Immature natural killer cell (primary cell): Measurements from ENCODE around the gene ATG4D. TPM values are rescaled to one million over a fixed set of nuclear protein-coding genes. Genes with fewer than 3 reads are reported as not detected.
A peak's percentile ranks its signal among the peaks of the same experiment; 100 is the strongest.
"Not testable (repeated sequence)": the region's sequence is repeated elsewhere in the genome, so short reads cannot be mapped to it uniquely, and the experiment has no call there.

Experiments used
- DNase-seq, 3 donors: peaks; one replicate each; pipeline ENCODE4 v3.0.0; 2022; ENCODE audit warnings: mixed read lengths in 1 of 3
- H3K27ac Mint-ChIP-seq, 6 donors: one replicate each; pipeline ENCODE4 v1.8.0; 2020; ENCODE audit warnings: mixed read lengths in 6 of 6, mild to moderate bottlenecking in 5 of 6, inconsistent platforms in 4 of 6, moderate library complexity in 3 of 6
- H3K27me3 Mint-ChIP-seq, 3 donors: one replicate each; pipeline ENCODE4 v1.8.0; 2020 to 2021; ENCODE audit warnings: low read depth in 3 of 3, mild to moderate bottlenecking in 3 of 3, mixed read lengths in 3 of 3, moderate library complexity in 3 of 3, inconsistent platforms in 1 of 3
- H3K36me3 Mint-ChIP-seq, 3 donors: one replicate each; pipeline ENCODE4 v1.8.0; 2020; ENCODE audit warnings: mixed read lengths in 3 of 3, inconsistent platforms in 2 of 3, mild to moderate bottlenecking in 2 of 3
- H3K4me1 Mint-ChIP-seq, 2 donors: one replicate each; pipeline ENCODE4 v1.8.0; 2020; ENCODE audit warnings: inconsistent platforms in 2 of 2, mild to moderate bottlenecking in 2 of 2, mixed read lengths in 2 of 2, moderate library complexity in 1 of 2
- H3K4me3 Mint-ChIP-seq, 5 donors: one replicate each; pipeline ENCODE4 v1.8.0; 2020; ENCODE audit warnings: mild to moderate bottlenecking in 5 of 5, mixed read lengths in 5 of 5, inconsistent platforms in 3 of 5, moderate library complexity in 3 of 5
- H3K9me3 Mint-ChIP-seq, 6 donors: one replicate each; pipeline ENCODE4 v1.8.0; 2020; ENCODE audit warnings: mild to moderate bottlenecking in 6 of 6, mixed read lengths in 6 of 6, inconsistent platforms in 4 of 6, moderate library complexity in 3 of 6
- polyA plus RNA-seq, 3 donors: library from polyadenylated mRNA; unstranded; fragments of 300-500 nt; fragmentation: Illumina TruSeq; gene quantifications; one replicate each; pipeline ENCODE4 v1.2.3, GENCODE V29; 2021

Gene ATG4D
- polyA plus RNA-seq, 3 donors from 2014 or later: 13.9 to 42.1 (median 16.1) TPM

DNA sequence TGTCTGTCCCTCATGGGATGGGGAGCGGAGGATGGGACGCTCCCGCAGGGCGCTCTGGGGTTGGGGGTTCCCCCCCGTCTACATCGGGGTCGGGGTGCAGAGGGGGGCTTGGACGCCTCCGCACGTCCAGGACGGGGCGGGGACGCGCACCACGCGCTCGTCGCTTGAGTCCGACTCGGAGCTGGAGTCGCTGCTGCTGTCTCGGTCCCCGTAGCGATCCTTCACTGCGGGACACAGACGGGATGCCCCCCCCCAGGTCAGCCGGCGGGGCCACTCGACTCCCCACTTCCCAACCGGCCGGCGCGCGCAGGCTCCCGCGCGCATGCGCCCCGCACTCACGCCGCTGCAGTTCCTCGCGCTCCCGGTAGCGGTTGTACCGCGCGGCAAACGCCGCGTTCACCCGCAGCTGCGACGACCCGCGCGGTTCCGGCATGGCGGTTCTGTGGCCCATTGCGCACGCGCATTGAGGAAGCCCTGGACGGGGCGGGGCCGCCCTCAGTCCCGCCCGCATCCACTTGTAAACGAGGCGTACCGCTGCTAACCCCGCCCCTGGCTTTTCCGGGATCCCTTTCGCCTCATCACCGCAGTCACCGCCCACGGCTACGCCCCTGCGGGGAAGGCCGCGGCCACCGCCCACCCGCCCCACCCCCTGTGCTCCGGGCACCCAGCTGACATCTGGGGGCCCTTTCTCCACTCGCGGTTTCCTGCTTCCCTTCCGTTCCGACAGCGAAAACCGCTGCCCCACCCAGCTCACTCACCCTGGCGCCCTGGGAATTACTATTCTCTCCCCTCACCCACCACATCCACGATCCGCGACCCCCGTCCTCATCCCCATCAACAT is 22.1 kb downstream of the ATG4D start, which contains the start of gene KRI1:
Gene KRI1, minus strand, starts transcription at position 444 of the 841 bp plus-strand sequence. Its CDS starts 11 bp downstream, at position 433.
- Mint-ChIP-seq H3K36me3 (peaks cover 0 to 13% (median 0%) of the 10 kb centered on the region in 3 donors), H3K4me3 (peak within 1 kb of the TSS; percentile 90 to 100 (median 94))

DNA sequence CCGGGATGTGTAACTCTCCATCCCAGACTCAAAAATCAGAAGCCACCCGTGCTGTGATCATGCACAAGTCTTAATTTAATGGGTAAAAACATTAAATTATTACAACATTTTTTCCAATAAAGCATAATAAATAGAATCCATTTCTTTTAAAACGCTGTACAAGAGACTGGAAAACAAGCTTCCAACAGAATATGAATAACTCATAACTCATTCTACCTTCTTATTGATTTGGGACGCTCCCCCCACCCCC is 22.6 kb downstream of the ATG4D start:
- Mint-ChIP-seq H3K4me3 (peak overlapping the region; percentile 90 to 100 (median 94)), H3K9me3 (no peaks in the 10 kb centered on the region), H3K36me3 (peaks cover 0 to 11% (median 0%) of the 10 kb centered on the region in 3 donors), H3K27ac (peak overlapping the region; percentile 96 to 98 (median 98)), H3K27me3 (peaks cover 21 to 37% (median 24%) of the 10 kb centered on the region in 3 donors), H3K4me1 (peaks cover 42 to 46% of the 10 kb centered on the region in 2 donors)
- no peak for DNase-seq

More for the DNA sequence above, 22.1 kb downstream of the ATG4D start, which contains the start of gene KRI1:
- DNase-seq: peak; percentile 99
- peaks cover 21 to 37% (median 24%) of the 10 kb centered on the region in 3 donors for H3K27me3 Mint-ChIP-seq
- peak within 1 kb of the TSS; percentile 96 to 99 (median 98) for H3K27ac Mint-ChIP-seq
- H3K4me1 Mint-ChIP-seq: peaks cover 46% of the 10 kb centered on the region in 2 donors
- H3K9me3 Mint-ChIP-seq: no peaks in the 10 kb centered on the region

DNA sequence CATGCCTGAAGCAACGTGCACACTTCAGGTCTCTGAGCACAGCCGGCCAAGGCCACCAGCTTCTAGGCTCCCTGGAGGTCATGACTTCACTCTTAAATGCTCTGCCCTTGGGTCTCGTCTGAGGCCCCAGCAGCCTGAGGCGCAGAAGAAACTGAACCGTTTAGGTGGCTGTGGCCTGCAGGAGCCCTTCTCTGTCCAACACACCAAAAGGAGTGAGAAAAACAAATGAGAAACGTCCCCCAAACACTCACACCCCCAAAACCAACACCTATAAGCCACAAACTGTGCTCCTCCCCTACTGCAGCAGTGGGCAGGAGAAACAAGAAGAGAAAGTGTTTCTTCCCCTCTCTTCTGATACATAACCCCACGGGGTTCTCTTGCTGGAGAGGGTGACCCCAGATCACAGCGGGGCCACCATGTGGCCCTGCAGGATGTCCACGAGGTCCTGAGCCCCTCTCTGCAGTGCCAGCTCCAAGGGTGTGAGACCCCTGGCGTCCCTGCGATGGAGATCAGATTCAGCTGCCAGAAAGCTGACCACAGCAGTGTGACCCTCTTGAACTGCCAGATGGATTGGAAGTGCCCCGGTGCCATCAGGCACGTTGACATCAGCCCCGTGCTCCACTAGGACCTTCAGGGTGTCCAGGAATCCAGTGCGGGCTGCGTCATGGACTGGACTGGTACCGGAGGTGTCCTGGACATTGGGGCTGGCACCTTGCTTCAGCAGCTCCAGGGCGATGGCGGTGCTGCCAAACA is 23.1 kb downstream of the ATG4D start:
- Mint-ChIP-seq H3K4me3 (peak overlapping the region; percentile 90 to 100 (median 94)), H3K4me1 (peaks cover 37 to 46% of the 10 kb centered on the region in 2 donors), H3K36me3 (peaks cover 0 to 7% (median 0%) of the 10 kb centered on the region in 3 donors), H3K27ac (peak overlapping the region; percentile 96 to 98 (median 98)), H3K27me3 (peaks cover 22 to 37% (median 24%) of the 10 kb centered on the region in 3 donors), H3K9me3 (no peaks in the 10 kb centered on the region)
- peak; percentile 95 to 96 (median 95) for DNase-seq

DNA sequence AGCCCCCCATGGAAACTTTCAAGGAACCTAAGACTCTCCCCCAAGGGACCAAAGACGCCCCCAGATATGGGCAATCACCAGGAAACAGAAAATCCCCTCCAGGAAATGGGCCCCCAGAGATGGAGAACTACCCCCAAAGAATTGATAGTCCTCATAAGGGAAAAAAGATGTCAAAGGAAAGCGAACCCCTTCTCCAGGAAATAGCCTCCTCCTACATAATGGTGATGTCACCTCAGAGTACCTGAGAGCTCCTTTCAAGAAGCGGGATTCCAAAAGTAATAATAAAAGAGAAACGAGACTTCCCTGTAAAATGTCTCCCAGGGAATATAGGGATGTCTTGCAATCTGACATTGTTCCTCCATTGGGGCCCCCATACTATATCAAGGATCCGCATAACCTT is 24.0 kb downstream of the ATG4D start:
- peaks cover 27 to 43% (median 28%) of the 10 kb centered on the region in 3 donors for H3K27me3 Mint-ChIP-seq

DNA sequence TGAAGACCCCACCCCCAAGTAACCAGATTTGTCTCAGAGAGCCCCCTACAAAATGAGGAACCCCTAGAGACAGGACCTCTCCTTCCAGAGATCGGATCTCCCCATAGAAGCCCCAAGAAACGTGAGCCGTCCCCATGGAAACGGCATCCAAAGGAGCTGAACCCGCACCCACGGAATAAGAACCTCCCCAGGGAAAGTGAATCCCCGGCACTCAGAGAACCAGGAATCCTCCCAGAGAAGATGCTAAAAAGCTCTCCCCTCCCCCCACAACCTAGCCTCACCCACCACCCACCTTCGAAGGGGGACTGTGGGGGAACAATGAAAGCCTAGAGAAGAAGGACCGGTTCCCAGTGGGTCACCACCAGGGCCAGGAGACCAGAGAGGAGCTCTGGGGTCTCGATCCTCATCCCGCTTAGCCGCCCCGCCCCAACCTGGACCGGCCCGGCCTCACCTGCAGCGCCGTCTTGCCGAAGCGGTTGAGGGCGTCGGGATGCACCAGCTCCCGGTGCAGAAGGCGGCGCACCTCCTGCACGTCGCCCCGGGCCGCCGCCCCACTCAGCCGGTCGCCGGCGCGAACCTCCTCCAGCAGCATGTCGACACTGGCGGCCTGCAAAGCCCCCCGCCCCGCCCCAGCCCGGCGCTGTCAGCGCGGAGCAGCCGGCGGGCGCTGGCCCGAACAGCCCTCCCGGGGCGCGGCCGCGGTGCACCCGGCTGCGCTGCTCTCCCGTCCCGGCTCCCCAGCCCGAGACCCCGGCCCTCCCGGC is 24.5 kb downstream of the ATG4D start:
- Mint-ChIP-seq H3K36me3 (peaks cover 0 to 7% (median 0%) of the 10 kb centered on the region in 3 donors), H3K4me3 (peak overlapping the region; percentile 90 to 100 (median 94)), H3K27ac (peak overlapping the region; percentile 96 to 98 (median 98)), H3K27me3 (peaks cover 27 to 41% (median 28%) of the 10 kb centered on the region in 3 donors), H3K4me1 (peaks cover 44 to 54% of the 10 kb centered on the region in 2 donors), H3K9me3 (no peaks in the 10 kb centered on the region)
- DNase-seq: peak in 1 of 3 donors; percentile 15

More for the DNA sequence above, 24.0 kb downstream of the ATG4D start:
- Mint-ChIP-seq H3K9me3 (no peaks in the 10 kb centered on the region), H3K4me3 (peak overlapping the region; percentile 90 to 100 (median 94)), H3K27ac (peak overlapping the region; percentile 96 to 98 (median 98)), H3K4me1 (peaks cover 44 to 54% of the 10 kb centered on the region in 2 donors), H3K36me3 (peaks cover 0 to 7% (median 0%) of the 10 kb centered on the region in 3 donors)
- DNase-seq: peak in 1 of 3 donors; percentile 10

DNA sequence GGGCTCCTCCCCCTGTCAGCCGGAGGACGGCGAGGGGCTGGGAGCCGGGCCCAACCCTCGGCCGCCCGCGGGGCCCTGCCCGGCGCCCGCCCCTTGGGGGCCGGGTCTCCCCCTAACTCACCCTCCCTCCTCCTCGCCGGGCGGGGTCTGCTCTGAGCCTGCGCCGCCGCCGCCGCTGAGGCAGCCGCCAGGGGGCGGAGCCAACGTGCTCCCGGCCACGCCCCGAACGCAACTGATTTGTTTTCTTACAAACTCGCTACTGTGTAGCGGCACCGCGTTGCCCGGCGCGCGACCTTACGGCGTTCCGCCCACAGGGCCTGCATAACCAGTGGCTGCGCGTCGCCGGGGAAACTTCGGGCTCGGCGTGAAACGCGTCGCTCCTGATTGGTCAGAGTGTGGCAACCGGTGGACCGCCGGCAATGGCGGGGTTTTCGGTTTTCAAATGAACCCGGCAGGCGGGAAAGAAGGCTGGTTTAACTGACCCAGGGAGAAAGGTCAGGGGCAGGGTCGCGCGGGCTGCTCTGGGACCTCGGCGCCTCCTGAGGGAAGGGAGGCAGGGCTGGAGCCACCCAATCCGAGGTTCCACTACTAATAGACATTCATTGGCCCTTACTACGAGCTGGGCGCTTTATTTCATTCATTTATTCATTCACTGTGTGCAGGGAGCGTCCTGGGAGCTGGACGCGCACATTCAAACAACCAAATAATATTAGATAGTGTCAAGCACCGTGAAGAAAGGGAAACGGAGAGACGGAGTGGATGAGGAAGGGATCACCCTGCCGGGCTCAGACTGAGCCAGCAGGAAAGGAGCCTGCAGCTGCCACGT is 25.3 kb downstream of the ATG4D start, which contains the start of gene CDKN2D:
Gene CDKN2D, minus strand, starts transcription at position 154 of the 826 bp plus-strand sequence. CDS start 326 bp downstream, outside the sequence.
- H3K27ac Mint-ChIP-seq: peak within 1 kb of the TSS; percentile 96 to 98 (median 98)
- peaks cover 27 to 41% (median 28%) of the 10 kb centered on the region in 3 donors for H3K27me3 Mint-ChIP-seq
- peak; percentile 100 for DNase-seq
- peaks cover 0 to 7% (median 0%) of the 10 kb centered on the region in 3 donors for H3K36me3 Mint-ChIP-seq
- peak within 1 kb of the TSS; percentile 90 to 100 (median 94) for H3K4me3 Mint-ChIP-seq
- H3K9me3 Mint-ChIP-seq: no peaks in the 10 kb centered on the region
- H3K4me1 Mint-ChIP-seq: peaks cover 44 to 54% of the 10 kb centered on the region in 2 donors

DNA sequence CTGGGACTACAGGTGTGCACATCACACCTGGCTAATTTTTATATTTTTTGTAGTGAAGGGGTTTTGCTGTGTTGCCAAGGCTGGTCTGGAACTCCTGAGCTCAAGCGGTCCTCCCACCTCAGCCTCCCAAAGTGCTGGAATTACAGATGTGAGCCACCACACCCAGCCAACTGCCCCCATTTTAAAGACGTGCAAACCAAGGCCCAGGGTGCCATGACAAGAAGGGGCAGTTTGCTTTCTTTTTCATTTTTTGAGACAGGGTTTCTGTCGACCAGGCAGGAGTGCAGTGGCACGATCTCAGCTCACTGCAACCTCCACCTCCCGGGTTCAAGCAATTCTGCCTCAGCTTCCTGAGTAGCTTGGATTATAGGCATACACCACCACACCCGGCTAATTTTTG is 30.1 kb downstream of the ATG4D start:
- DNase-seq, H3K4me3 Mint-ChIP-seq, H3K36me3 Mint-ChIP-seq, H3K27ac Mint-ChIP-seq, H3K9me3 Mint-ChIP-seq, H3K27me3 Mint-ChIP-seq: not testable (repeated sequence)
- peaks cover 14 to 16% of the 10 kb centered on the region in 2 donors for H3K4me1 Mint-ChIP-seq

DNA sequence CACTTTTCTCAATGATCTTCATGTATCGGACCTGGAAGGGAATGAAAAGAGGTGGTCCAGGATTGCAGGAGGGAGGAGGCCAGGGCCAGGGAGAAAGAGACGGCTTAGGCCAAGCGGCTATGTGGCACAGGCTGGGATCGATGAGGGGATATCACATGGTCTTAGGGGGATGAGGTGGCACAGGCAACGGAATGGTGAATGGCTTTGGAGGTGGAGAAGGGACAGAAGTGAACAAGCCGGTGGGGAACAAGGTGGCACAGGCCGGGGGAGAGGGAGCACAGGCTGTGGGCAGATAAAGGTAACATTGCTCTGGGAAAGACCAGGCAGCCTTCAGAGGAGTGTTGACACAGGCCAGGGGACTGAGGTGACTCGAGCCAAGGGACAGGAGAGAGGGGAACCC is 30.8 kb downstream of the ATG4D start:
- H3K9me3 Mint-ChIP-seq: no peaks in the 10 kb centered on the region
- H3K27me3 Mint-ChIP-seq: peaks cover 4 to 8% (median 7%) of the 10 kb centered on the region in 3 donors
- no peak overlapping the region for H3K27ac Mint-ChIP-seq
- peaks cover 8 to 9% of the 10 kb centered on the region in 2 donors for H3K4me1 Mint-ChIP-seq
- no peak overlapping the region for H3K4me3 Mint-ChIP-seq
- DNase-seq: no peak
- no peaks in the 10 kb centered on the region for H3K36me3 Mint-ChIP-seq

DNA sequence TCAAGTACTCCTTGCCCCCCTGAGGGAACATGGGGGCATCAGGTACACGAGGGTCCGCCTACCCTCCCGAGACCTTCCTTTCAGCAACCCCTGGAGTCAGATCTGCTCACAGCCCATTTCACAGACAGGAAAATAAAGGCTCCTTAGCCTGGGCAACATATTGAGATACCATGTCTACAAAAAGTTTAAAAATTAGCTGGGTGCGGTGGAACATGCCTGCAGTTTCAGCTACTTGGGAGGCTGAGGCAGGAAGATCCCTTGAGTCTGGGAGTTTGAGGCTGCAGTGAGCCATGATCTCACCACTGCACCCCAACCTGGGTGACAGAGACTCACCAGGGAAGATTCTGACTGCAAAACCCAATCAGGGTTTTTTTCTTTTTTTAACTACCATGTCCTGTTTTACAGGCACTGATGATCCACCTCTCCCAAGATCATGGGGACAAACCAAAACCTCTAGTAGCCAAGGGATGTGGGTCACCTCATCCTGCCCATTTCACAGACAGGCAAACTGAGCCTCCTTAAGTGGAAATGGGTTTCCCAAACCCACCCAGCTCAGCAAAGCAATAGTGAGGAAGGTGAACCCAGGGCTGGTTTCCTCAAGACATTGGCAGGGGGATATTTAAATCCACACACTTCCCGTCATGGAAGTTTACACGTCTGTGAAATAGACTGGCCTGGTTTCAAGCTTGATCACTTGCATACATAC is 31.5 kb downstream of the ATG4D start:
- Mint-ChIP-seq H3K27me3 (peaks cover 4 to 8% (median 7%) of the 10 kb centered on the region in 3 donors), H3K9me3 (no peaks in the 10 kb centered on the region), H3K27ac (no peak overlapping the region), H3K4me3 (no peak overlapping the region), H3K4me1 (peaks cover 7 to 8% of the 10 kb centered on the region in 2 donors), H3K36me3 (no peaks in the 10 kb centered on the region)
- DNase-seq: no peak

DNA sequence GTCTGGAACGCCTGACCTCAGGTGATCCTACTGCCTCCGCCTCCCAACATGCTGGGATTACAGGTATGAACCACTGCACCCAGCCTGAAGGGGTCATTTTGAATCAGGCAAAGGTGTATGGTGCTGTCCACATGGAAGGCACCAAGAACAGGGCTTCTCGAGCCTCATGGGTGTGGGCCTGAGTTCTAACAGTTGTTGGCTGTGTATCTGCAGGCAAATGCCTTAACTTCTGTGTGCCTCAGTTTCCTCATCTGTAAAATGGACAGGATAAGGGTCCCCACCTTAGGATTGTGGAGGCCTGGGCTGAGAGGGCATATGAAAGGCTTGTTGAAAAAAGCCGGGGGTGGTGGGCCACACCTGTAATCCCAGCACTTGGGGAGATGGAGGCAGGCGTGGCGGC is 34.2 kb downstream of the ATG4D start:
- H3K27me3 Mint-ChIP-seq: peaks cover 0 to 3% (median 3%) of the 10 kb centered on the region in 3 donors
- H3K4me1 Mint-ChIP-seq: peaks cover 6 to 8% of the 10 kb centered on the region in 2 donors
- no peak for DNase-seq
- H3K4me3 Mint-ChIP-seq: no peak overlapping the region
- no peaks in the 10 kb centered on the region for H3K9me3 Mint-ChIP-seq
- H3K36me3 Mint-ChIP-seq: no peaks in the 10 kb centered on the region
- H3K27ac Mint-ChIP-seq: no peak overlapping the region

DNA sequence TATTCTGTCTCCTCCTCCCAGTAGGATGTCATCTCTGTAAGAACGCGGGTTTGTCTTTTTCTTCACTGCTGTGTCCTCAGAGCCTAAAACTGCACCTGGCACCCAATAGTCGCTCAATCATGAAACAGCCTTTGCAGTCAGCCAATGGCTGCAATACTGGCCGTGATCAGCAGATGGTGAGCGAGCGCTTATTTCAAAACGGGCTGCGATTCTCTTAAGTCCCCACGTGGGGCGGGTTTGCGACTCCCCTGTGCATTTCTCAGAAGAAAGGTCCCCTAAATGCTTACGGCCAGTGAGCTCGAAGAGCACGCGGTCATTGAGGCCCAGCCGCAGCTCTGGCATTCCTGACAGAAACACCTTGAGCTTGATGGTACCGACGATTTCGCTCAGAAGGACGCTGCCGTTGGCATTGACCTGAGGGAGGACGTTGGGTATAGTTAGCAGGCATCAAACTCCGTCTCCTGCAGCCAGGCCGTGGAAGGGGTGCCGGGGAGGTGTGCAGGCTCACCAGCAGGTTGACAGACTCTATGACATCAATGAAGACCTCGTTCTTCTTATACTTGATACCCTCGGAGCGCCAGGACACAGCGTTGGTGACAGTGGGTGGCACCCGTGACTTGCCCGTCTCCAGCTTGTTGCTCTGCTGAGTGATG is 37.4 kb downstream of the ATG4D start:
- H3K27ac Mint-ChIP-seq: peak overlapping the region in 2 of 6 donors; percentile 2 to 19
- H3K4me3 Mint-ChIP-seq: peak overlapping the region in 3 of 5 donors; percentile 0 to 41 (median 12)

More for the DNA sequence above, 37.4 kb downstream of the ATG4D start:
- Mint-ChIP-seq H3K36me3 (no peaks in the 10 kb centered on the region), H3K27me3 (peaks cover 3% of the 10 kb centered on the region in 3 donors), H3K9me3 (no peaks in the 10 kb centered on the region), H3K4me1 (peaks cover 20 to 31% of the 10 kb centered on the region in 2 donors)
- DNase-seq: peak; percentile 81 to 86 (median 84)
